ENCODE data around the gene IGSF3.

IGSF3 gene

GRCh38 chr1:116693759-116694480 lies 26.4 kb upstream of the IGSF3 start:
- H2AK5ac ChIP-seq (ENCODE audit: low read length) = no peak overlapping the region
- H3K36me3 ChIP-seq (ENCODE audit: control insufficient read depth, insufficient read depth, low read length) = no peaks in the 10 kb centered on the region
- no peaks in the 10 kb centered on the region for H3K27me3 ChIP-seq (ENCODE audit: insufficient read depth, low read length, poor library complexity)
- no peaks in the 10 kb centered on the region for H3K79me2 ChIP-seq (ENCODE audit: control insufficient read depth, insufficient read depth, low read length)
- H2BK15ac ChIP-seq (replicated peaks; ENCODE audit: low read depth) = no peak overlapping the region
- no peak overlapping the region for H3K23ac ChIP-seq (ENCODE audit: low read length)
- H4K8ac ChIP-seq (ENCODE audit: low read depth, low read length) = no peak overlapping the region
- no peak overlapping the region for H3K4ac ChIP-seq (ENCODE audit: low read depth, low read length)
- H3K4me2 ChIP-seq (ENCODE audit: low read length) = no peak overlapping the region
- no CpG with 5 or more reads among the region's 5 CpGs for WGBS (ENCODE audit: extremely low coverage, insufficient coverage, low lambda C conversion rate)
- H3K56ac ChIP-seq (ENCODE audit: low read length) = no peak overlapping the region
- no peak for DNase-seq
- no peak overlapping the region for H2BK120ac ChIP-seq (ENCODE audit: low read depth, low read length)
- no peak overlapping the region for H3K4me3 ChIP-seq (ENCODE audit: low read length)
- H3K79me1 ChIP-seq (ENCODE audit: low read length) = no peaks in the 10 kb centered on the region
- no peak overlapping the region for H3K27ac ChIP-seq (ENCODE audit: low read depth, low read length)
- H4K5ac ChIP-seq (ENCODE audit: low read length) = no peak overlapping the region
- H3K18ac ChIP-seq (ENCODE audit: low read length) = no peak overlapping the region
- no peak overlapping the region for H3K9ac ChIP-seq (ENCODE audit: low read length)
- H2BK5ac ChIP-seq (ENCODE audit: low read length) = no peak overlapping the region
- H3K4me1 ChIP-seq (ENCODE audit: control insufficient read depth, low read depth, low read length) = no peaks in the 10 kb centered on the region

- no CpG with 5 or more reads among the region's 3 CpGs for WGBS (ENCODE audit: extremely low coverage, insufficient coverage, low lambda C conversion rate)
- no peak overlapping the region for H2AK5ac ChIP-seq (ENCODE audit: low read length)
- no peaks in the 10 kb centered on the region for H3K79me2 ChIP-seq (ENCODE audit: control insufficient read depth, insufficient read depth, low read length)
- H3K4ac ChIP-seq (ENCODE audit: low read depth, low read length) = no peak overlapping the region
- H3K4me3 ChIP-seq (ENCODE audit: low read length) = no peak overlapping the region
- H2BK15ac ChIP-seq (replicated peaks; ENCODE audit: low read depth) = no peak overlapping the region
- H3K27ac ChIP-seq (ENCODE audit: low read depth, low read length) = no peak overlapping the region
- no peak overlapping the region for H2BK120ac ChIP-seq (ENCODE audit: low read depth, low read length)
- H3K23ac ChIP-seq (ENCODE audit: low read length) = no peak overlapping the region
- H3K36me3 ChIP-seq (ENCODE audit: control insufficient read depth, insufficient read depth, low read length) = no peaks in the 10 kb centered on the region
- no peak overlapping the region for H3K56ac ChIP-seq (ENCODE audit: low read length)
- no peaks in the 10 kb centered on the region for H3K4me1 ChIP-seq (ENCODE audit: control insufficient read depth, low read depth, low read length)
- DNase-seq = no peak
- H3K18ac ChIP-seq (ENCODE audit: low read length) = no peak overlapping the region
- no peak overlapping the region for H2BK5ac ChIP-seq (ENCODE audit: low read length)
- H3K27me3 ChIP-seq (ENCODE audit: insufficient read depth, low read length, poor library complexity) = no peaks in the 10 kb centered on the region
- H4K8ac ChIP-seq (ENCODE audit: low read depth, low read length) = no peak overlapping the region
- no peak overlapping the region for H3K9ac ChIP-seq (ENCODE audit: low read length)
- no peak overlapping the region for H3K4me2 ChIP-seq (ENCODE audit: low read length)
- no peaks in the 10 kb centered on the region for H3K79me1 ChIP-seq (ENCODE audit: low read length)
- H4K5ac ChIP-seq (ENCODE audit: low read length) = no peak overlapping the region
These were observed 25.3 kb upstream of the IGSF3 start for GRCh38 chr1:116692879-116693278.

GRCh38 chr1:116690849-116691406 lies 23.4 kb upstream of the IGSF3 start:
- Histone ChIP-seq H2BK120ac (ENCODE audit: low read depth, low read length) (no peak overlapping the region), H3K23ac (ENCODE audit: low read length) (no peak overlapping the region), H4K5ac (ENCODE audit: low read length) (no peak overlapping the region), H3K27me3 (ENCODE audit: insufficient read depth, low read length, poor library complexity) (no peaks in the 10 kb centered on the region), H3K27ac (ENCODE audit: low read depth, low read length) (no peak overlapping the region), H3K79me2 (ENCODE audit: control insufficient read depth, insufficient read depth, low read length) (no peaks in the 10 kb centered on the region), H3K4me2 (ENCODE audit: low read length) (no peak overlapping the region), H3K4me1 (ENCODE audit: control insufficient read depth, low read depth, low read length) (peaks cover 3% of the 10 kb centered on the region), H3K36me3 (ENCODE audit: control insufficient read depth, insufficient read depth, low read length) (no peaks in the 10 kb centered on the region), H3K4ac (ENCODE audit: low read depth, low read length) (no peak overlapping the region), H4K8ac (ENCODE audit: low read depth, low read length) (no peak overlapping the region), H2BK5ac (ENCODE audit: low read length) (no peak overlapping the region), H3K79me1 (ENCODE audit: low read length) (no peaks in the 10 kb centered on the region), H3K18ac (ENCODE audit: low read length) (no peak overlapping the region), H3K9ac (ENCODE audit: low read length) (no peak overlapping the region), H2AK5ac (ENCODE audit: low read length) (no peak overlapping the region), H3K4me3 (ENCODE audit: low read length) (no peak overlapping the region), H2BK15ac (replicated peaks; ENCODE audit: low read depth) (no peak overlapping the region), H3K56ac (ENCODE audit: low read length) (no peak overlapping the region)
- no peak for DNase-seq
- no CpG with 5 or more reads among the region's 3 CpGs for WGBS (ENCODE audit: extremely low coverage, insufficient coverage, low lambda C conversion rate)

GRCh38 chr1:116690396-116690848 lies 22.9 kb upstream of the IGSF3 start:
- H3K4me1 ChIP-seq (ENCODE audit: control insufficient read depth, low read depth, low read length) = peaks cover 3% of the 10 kb centered on the region
- no peak overlapping the region for H3K27ac ChIP-seq (ENCODE audit: low read depth, low read length)
- H3K79me1 ChIP-seq (ENCODE audit: low read length) = no peaks in the 10 kb centered on the region
- H3K23ac ChIP-seq (ENCODE audit: low read length) = no peak overlapping the region
- no peak overlapping the region for H2BK5ac ChIP-seq (ENCODE audit: low read length)
- no peak overlapping the region for H3K4me2 ChIP-seq (ENCODE audit: low read length)
- H4K5ac ChIP-seq (ENCODE audit: low read length) = no peak overlapping the region
- H4K8ac ChIP-seq (ENCODE audit: low read depth, low read length) = no peak overlapping the region
- no peak overlapping the region for H3K56ac ChIP-seq (ENCODE audit: low read length)
- no peaks in the 10 kb centered on the region for H3K27me3 ChIP-seq (ENCODE audit: insufficient read depth, low read length, poor library complexity)
- no peak overlapping the region for H3K9ac ChIP-seq (ENCODE audit: low read length)
- H3K4ac ChIP-seq (ENCODE audit: low read depth, low read length) = no peak overlapping the region
- DNase-seq = no peak
- H3K18ac ChIP-seq (ENCODE audit: low read length) = no peak overlapping the region
- H2AK5ac ChIP-seq (ENCODE audit: low read length) = no peak overlapping the region
- no peak overlapping the region for H2BK15ac ChIP-seq (replicated peaks; ENCODE audit: low read depth)
- H3K4me3 ChIP-seq (ENCODE audit: low read length) = no peak overlapping the region
- WGBS (ENCODE audit: extremely low coverage, insufficient coverage, low lambda C conversion rate) = no CpG with 5 or more reads among the region's 2 CpGs
- H3K79me2 ChIP-seq (ENCODE audit: control insufficient read depth, insufficient read depth, low read length) = no peaks in the 10 kb centered on the region
- H3K36me3 ChIP-seq (ENCODE audit: control insufficient read depth, insufficient read depth, low read length) = no peaks in the 10 kb centered on the region
- no peak overlapping the region for H2BK120ac ChIP-seq (ENCODE audit: low read depth, low read length)

GRCh38 chr1:116686723-116687352 lies 19.3 kb upstream of the IGSF3 start:
- Histone ChIP-seq H4K8ac (ENCODE audit: low read depth, low read length) (no peak overlapping the region), H3K27me3 (ENCODE audit: insufficient read depth, low read length, poor library complexity) (no peaks in the 10 kb centered on the region), H4K5ac (ENCODE audit: low read length) (no peak overlapping the region), H3K79me1 (ENCODE audit: low read length) (no peaks in the 10 kb centered on the region), H2BK5ac (ENCODE audit: low read length) (no peak overlapping the region), H3K23ac (ENCODE audit: low read length) (peak overlapping the region; percentile 35), H3K36me3 (ENCODE audit: control insufficient read depth, insufficient read depth, low read length) (no peaks in the 10 kb centered on the region), H3K79me2 (ENCODE audit: control insufficient read depth, insufficient read depth, low read length) (no peaks in the 10 kb centered on the region), H3K4me2 (ENCODE audit: low read length) (no peak overlapping the region), H2BK120ac (ENCODE audit: low read depth, low read length) (peak overlapping the region; percentile 46), H3K4me3 (ENCODE audit: low read length) (no peak overlapping the region), H3K27ac (ENCODE audit: low read depth, low read length) (peak overlapping the region; percentile 71), H3K9ac (ENCODE audit: low read length) (no peak overlapping the region), H3K18ac (ENCODE audit: low read length) (peak overlapping the region; percentile 56), H3K4ac (ENCODE audit: low read depth, low read length) (peak overlapping the region; percentile 83), H2AK5ac (ENCODE audit: low read length) (peak overlapping the region; percentile 55), H3K4me1 (ENCODE audit: control insufficient read depth, low read depth, low read length) (peaks cover 3% of the 10 kb centered on the region), H2BK15ac (replicated peaks; ENCODE audit: low read depth) (no peak overlapping the region), H3K56ac (ENCODE audit: low read length) (peak overlapping the region; percentile 45)
- WGBS (ENCODE audit: extremely low coverage, insufficient coverage, low lambda C conversion rate) = no CpG with 5 or more reads among the region's 4 CpGs
- no peak for DNase-seq

All from mesendoderm (in vitro differentiated cells).